Endothelial cell of umbilical vein (primary cell): ENCODE data around the gene ARHGEF10L. TPM values are rescaled to one million over a fixed set of nuclear protein-coding genes. Genes with fewer than 3 reads are reported as not detected.

Source experiments
- BruUV-seq: library from RNA; stranded (reverse); fragments of 400-500 nt; replicated peaks from 2 replicates; lab custom pipeline; 2021; lab: Mats Ljungman, UMichigan
- CTCF ChIA-PET: fragments of 300-600, 350-600 bp; sonication (Branson Sonifier 250); formaldehyde crosslinking; loops from one replicate; lab custom pipeline; 2021; ENCODE audit warnings: antibody characterized with exemption, inconsistent platforms; lab: Charles Lee
- POLR2A ChIA-PET: fragments of 300-600, 350-600 bp; sonication (Branson Sonifier 250); formaldehyde crosslinking; loops from one replicate; lab custom pipeline; 2021; ENCODE audit warnings: antibody characterized with exemption, inconsistent platforms; lab: Charles Lee
- DNase-seq: peaks from one replicate; pipeline ENCODE4 v3.0.0-alpha.2; 2011; ENCODE audit warnings: low read depth, low spot score
- FAIRE-seq: peaks from 2 replicates; lab custom pipeline; 2011; peaks lifted over from hg19 to GRCh38; lab: Jason Lieb, UNC
- H2AFZ ChIP-seq: 2 replicates; pipeline ENCODE4 v1.6.0; 2012; ENCODE audit warnings: low read depth, low read length, control low read depth, inconsistent platforms
- H3K27ac ChIP-seq: 2 replicates; pipeline ENCODE4 v1.5.1; 2011; ENCODE audit warnings: low read depth, mild to moderate bottlenecking, control low read depth, low read length, moderate library complexity; ENCODE audit not compliant: insufficient read depth
- H3K27me3 ChIP-seq, 2 experiments: 2 replicates each; pipeline versions ENCODE4 v1.6.0 to v1.6.1; 2011; ENCODE audit warnings: low read length in 2 of 2, mixed read lengths in 1 of 2; ENCODE audit not compliant: control insufficient read depth in 2 of 2, insufficient read depth in 2 of 2
- H3K36me3 ChIP-seq, 2 experiments: 2 replicates in 1 of 2; 3 replicates in 1 of 2; pipeline ENCODE4 v1.5.1; 2011; ENCODE audit warnings: low read length in 2 of 2, mild to moderate bottlenecking in 1 of 2, moderate library complexity in 1 of 2; ENCODE audit not compliant: control insufficient read depth in 2 of 2, insufficient read depth in 2 of 2; ENCODE audit errors: extremely low read depth in 1 of 2
- H3K4me1 ChIP-seq: 3 replicates; pipeline ENCODE4 v1.5.1; 2011; ENCODE audit warnings: mild to moderate bottlenecking, low read length; ENCODE audit not compliant: control insufficient read depth, insufficient read depth; ENCODE audit errors: extremely low read depth
- H3K4me2 ChIP-seq: 2 replicates; pipeline ENCODE4 v1.6.1; 2011; ENCODE audit warnings: low read length, control low read depth, mixed read lengths; ENCODE audit not compliant: insufficient read depth
- H3K4me3 ChIP-seq, 3 experiments: fragments of 200-600 bp in 1 of 3; sonication (generic), shearing (Covaris generic) in 1 of 3; replicated peaks in 1 of 3; 2 replicates each; pipeline ENCODE4 v1.5.1; 2011 to 2016; ENCODE audit warnings: control low read depth in 3 of 3, low read length in 3 of 3, mild to moderate bottlenecking in 2 of 3, inconsistent platforms in 1 of 3, low read depth in 1 of 3, moderate library complexity in 1 of 3; ENCODE audit not compliant: insufficient read depth in 1 of 3
- H3K79me2 ChIP-seq: 2 replicates; pipeline ENCODE4 v1.6.0; 2012; ENCODE audit warnings: low read length, inconsistent platforms; ENCODE audit not compliant: control insufficient read depth, insufficient read depth
- H3K9ac ChIP-seq: replicated peaks from 2 replicates; pipeline ENCODE3; 2011; ENCODE audit warnings: low read length, control low read depth; ENCODE audit not compliant: insufficient read depth; ENCODE audit errors: extremely low read depth
- H3K9me1 ChIP-seq: replicated peaks from 3 replicates; pipeline ENCODE4 v1.6.0; 2011; ENCODE audit warnings: mild to moderate bottlenecking, low read length; ENCODE audit not compliant: control insufficient read depth, insufficient read depth; ENCODE audit errors: extremely low read depth
- H3K9me3 ChIP-seq: replicated peaks from 2 replicates; pipeline ENCODE4 v1.5.1; 2012; ENCODE audit warnings: low read length, inconsistent platforms; ENCODE audit not compliant: control insufficient read depth, insufficient read depth
- H4K20me1 ChIP-seq: replicated peaks from 2 replicates; pipeline ENCODE3; 2011; ENCODE audit warnings: mild to moderate bottlenecking, low read length; ENCODE audit not compliant: control insufficient read depth, insufficient read depth; ENCODE audit errors: extremely low read depth
- EZH2 ChIP-seq: IDR thresholded peaks from 2 replicates; pipeline ENCODE4 v1.6.1; 2012; ENCODE audit warnings: borderline replicate concordance, low read depth, mild to moderate bottlenecking, moderate library complexity, low read length, inconsistent platforms; ENCODE audit not compliant: severe bottlenecking
- FOS ChIP-seq: IDR thresholded peaks from 2 replicates; pipeline ENCODE4 v1.6.1; 2011; ENCODE audit warnings: mild to moderate bottlenecking, low read length, moderate library complexity, borderline replicate concordance; ENCODE audit not compliant: insufficient read depth
- GATA2 ChIP-seq: IDR thresholded peaks from 2 replicates; pipeline ENCODE4 v1.7.0; 2011; ENCODE audit warnings: low read depth, mild to moderate bottlenecking, moderate library complexity, mixed read lengths, low read length; ENCODE audit not compliant: insufficient read length, insufficient read depth
- JUN ChIP-seq: IDR thresholded peaks from 2 replicates; pipeline ENCODE4 v1.6.1; 2011; ENCODE audit warnings: borderline replicate concordance, low read depth; ENCODE audit not compliant: insufficient read length, insufficient read depth
- MYC ChIP-seq: IDR thresholded peaks from one replicate; pipeline ENCODE4 v1.6.1; 2011; ENCODE audit warnings: mild to moderate bottlenecking, low read depth, low read length
- POLR2A ChIP-seq: IDR thresholded peaks from 2 replicates; pipeline ENCODE4 v1.6.1; 2012; ENCODE audit warnings: low read depth, mild to moderate bottlenecking, control low read depth, low read length
- POLR2AphosphoS5 ChIP-seq: IDR thresholded peaks from 2 replicates; pipeline ENCODE4 v1.6.1; 2012; ENCODE audit warnings: low read depth, mild to moderate bottlenecking, control low read depth, low read length, moderate library complexity; ENCODE audit not compliant: insufficient read depth
- dilution Hi-C: fragments of 300-500 bp; cut with MboI; formaldehyde crosslinking; loops from one replicate; pipeline ENCODE4 v1.15.0; 2019; ENCODE audit warnings: low sequenced_read_pairs; ENCODE audit not compliant: extremely low pct_ligation_motif_present
- intact Hi-C: fragments of 100-400 bp; cut with micrococcal nuclease; formaldehyde crosslinking; loops from one replicate; pipeline ENCODE4 v1.10.0; 2022
- polyA plus RNA-seq, 4 experiments: library from polyadenylated mRNA; depleted of rRNA in 3 of 4; stranded (reverse) in 3 of 4; unstranded in 1 of 4; fragments of >200 nt; gene quantifications; 2 replicates each; pipeline versions ENCODE4 v1.2.1 to v1.2.3, GENCODE V29; 2011 to 2012; ENCODE audit warnings: missing spikeins in 1 of 4
- total RNA-seq: library from RNA; stranded (reverse); gene quantifications from 2 replicates; pipeline ENCODE4 v1.2.3, GENCODE V29; 2021
- TF ChIP-seq, protein P1 (sequence below), 2 donors: IDR thresholded peaks; 1 replicate in 1 of 2; 2 replicates in 1 of 2; pipeline ENCODE4 v1.5.1; 2011; ENCODE audit warnings: low read length in 2 of 2, mild to moderate bottlenecking in 2 of 2, moderate library complexity in 2 of 2, control low read depth in 1 of 2, inconsistent platforms in 1 of 2, low read depth in 1 of 2; ENCODE audit not compliant: insufficient read depth in 1 of 2; ENCODE audit errors: extremely low read depth in 1 of 2
- TF ChIP-seq, protein P2 (sequence below): IDR thresholded peaks from 2 replicates; pipeline ENCODE4 v1.6.1; 2011; ENCODE audit not compliant: insufficient read depth, insufficient read length

ARHGEF10L gene
- total and polyA plus RNA-seq, 2 donors (not counting 3 experiments of a cell fraction or from before 2014, with no cell fraction given): 1.9 to 5.2 TPM

DNA sequence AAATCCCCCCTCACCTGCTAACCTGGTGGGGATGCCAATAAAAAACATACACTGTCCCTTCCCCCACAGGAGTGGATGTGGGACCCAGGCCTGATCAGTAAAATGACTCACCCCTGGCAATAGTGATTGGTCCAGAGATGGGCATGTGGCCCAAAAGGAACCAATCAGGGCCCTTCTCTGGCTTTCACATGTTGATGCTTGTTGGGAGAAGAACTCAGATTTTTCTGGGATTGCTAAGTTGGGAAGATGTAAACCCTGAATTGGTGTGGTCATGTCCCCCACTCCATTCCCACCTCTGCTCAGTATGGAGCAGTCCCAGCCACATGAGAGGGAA, 172.0 kb downstream of the ARHGEF10L start:
- Histone ChIP-seq H3K9me3 (no peaks in the 10 kb centered on the region), H2AFZ (no peak overlapping the region), H3K9ac (no peak overlapping the region), H4K20me1 (no peaks in the 10 kb centered on the region), H3K9me1 (no peaks in the 10 kb centered on the region), H3K36me3 (no peaks in the 10 kb centered on the region), H3K79me2 (no peaks in the 10 kb centered on the region), H3K27me3 (no peaks in the 10 kb centered on the region), H3K4me1 (no peaks in the 10 kb centered on the region), H3K27ac (no peak overlapping the region), H3K4me2 (no peak overlapping the region), H3K4me3 (no peak overlapping the region)
- DNase-seq: no peak
- TF ChIP-seq MYC (no peak), POLR2A (no peak), JUN (no peak), EZH2 (no peak), POLR2AphosphoS5 (no peak), GATA2 (no peak), FOS (no peak)
- TF ChIP-seq, protein P1, sequence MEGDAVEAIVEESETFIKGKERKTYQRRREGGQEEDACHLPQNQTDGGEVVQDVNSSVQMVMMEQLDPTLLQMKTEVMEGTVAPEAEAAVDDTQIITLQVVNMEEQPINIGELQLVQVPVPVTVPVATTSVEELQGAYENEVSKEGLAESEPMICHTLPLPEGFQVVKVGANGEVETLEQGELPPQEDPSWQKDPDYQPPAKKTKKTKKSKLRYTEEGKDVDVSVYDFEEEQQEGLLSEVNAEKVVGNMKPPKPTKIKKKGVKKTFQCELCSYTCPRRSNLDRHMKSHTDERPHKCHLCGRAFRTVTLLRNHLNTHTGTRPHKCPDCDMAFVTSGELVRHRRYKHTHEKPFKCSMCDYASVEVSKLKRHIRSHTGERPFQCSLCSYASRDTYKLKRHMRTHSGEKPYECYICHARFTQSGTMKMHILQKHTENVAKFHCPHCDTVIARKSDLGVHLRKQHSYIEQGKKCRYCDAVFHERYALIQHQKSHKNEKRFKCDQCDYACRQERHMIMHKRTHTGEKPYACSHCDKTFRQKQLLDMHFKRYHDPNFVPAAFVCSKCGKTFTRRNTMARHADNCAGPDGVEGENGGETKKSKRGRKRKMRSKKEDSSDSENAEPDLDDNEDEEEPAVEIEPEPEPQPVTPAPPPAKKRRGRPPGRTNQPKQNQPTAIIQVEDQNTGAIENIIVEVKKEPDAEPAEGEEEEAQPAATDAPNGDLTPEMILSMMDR (IDR thresholded peaks at IDR 0.05; ENCODE audit: extremely low read depth in 1 of 2, insufficient read depth in 1 of 2, low read depth in 1 of 2, low read length in 2 of 2): no peak
- TF ChIP-seq, protein P2, sequence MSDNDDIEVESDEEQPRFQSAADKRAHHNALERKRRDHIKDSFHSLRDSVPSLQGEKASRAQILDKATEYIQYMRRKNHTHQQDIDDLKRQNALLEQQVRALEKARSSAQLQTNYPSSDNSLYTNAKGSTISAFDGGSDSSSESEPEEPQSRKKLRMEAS: no peak
- intact Hi-C loops: no loop called here
- dilution Hi-C loops: no loop called here
- BruUV-seq: no TSS peak
- POLR2A ChIA-PET: no interaction called here
- no peak for FAIRE-seq
- CTCF ChIA-PET: no interaction called here
